Measurements from ENCODE around the gene C1orf52.

GRCh38 chr1:85228972-85229371 lies 30.5 kb downstream of the C1orf52 start:
- no peak for TF ChIP-seq CTCF (IDR thresholded peaks at IDR 0.05)
- no peak for TF ChIP-seq POLR2A (IDR thresholded peaks at IDR 0.05)
- TF ChIP-seq POLR2AphosphoS5 (IDR thresholded peaks at IDR 0.05): no peak
